ENCODE data around the gene GDF7.

The GDF7 gene

DNA sequence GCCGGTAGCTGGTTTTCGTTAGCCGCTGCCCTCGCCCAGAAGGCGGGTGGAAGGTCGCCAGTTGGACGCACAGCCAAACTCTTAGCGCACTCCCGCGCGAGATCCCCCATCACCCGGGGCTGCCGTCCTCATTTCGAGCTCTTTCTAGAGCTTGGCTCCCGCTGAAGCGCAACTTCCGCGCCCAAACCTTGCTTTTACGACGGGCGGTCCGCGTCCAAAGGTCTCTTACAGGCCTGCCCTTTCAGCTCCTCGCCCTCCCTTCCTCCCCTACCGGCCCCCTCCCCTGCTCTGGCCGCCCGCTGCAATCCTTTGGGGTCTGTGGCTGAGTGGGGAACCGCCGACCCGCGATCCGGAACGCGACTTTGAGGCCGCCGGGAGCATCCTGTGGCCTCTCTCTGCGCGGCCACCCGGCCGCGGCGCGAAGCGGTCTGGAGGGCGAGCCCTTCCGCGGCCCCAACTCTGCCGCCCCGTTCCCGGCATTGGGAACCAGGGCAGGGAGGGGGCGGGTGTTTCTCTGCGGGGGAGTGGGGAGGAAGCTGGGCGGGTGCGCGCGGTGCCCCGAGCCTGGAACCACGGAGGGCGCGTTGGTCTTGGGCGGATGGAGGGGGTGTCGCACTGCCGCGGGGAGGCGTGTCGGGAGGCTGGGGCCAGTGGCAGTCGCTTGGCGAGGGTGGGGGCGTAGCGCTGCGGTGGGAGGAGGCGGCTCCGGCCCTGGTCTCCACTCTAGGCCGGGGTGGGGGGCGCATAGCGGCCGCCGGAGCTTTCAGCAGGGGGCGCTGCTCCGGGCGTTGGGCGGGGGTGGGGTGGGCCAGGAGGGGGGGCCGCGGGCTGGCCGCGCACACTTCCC lies at the start of gene GDF7:
GDF7 (plus strand) TSS at position 841 of the 847 bp plus-strand sequence. CDS start 96 bp downstream, outside the sequence.
- no peak for TF ChIP-seq JUND (IDR thresholded peaks at IDR 0.05; ENCODE audit: low read depth)
- no peak for DNase-seq (ENCODE audit: low read depth in 1 of 2, low spot score in 1 of 2)
- in situ Hi-C loops (cut with HindIII; ENCODE audit: low pct_unique_long_range_greater_than_20kb, low sequenced_read_pairs): no loop called here

DNA sequence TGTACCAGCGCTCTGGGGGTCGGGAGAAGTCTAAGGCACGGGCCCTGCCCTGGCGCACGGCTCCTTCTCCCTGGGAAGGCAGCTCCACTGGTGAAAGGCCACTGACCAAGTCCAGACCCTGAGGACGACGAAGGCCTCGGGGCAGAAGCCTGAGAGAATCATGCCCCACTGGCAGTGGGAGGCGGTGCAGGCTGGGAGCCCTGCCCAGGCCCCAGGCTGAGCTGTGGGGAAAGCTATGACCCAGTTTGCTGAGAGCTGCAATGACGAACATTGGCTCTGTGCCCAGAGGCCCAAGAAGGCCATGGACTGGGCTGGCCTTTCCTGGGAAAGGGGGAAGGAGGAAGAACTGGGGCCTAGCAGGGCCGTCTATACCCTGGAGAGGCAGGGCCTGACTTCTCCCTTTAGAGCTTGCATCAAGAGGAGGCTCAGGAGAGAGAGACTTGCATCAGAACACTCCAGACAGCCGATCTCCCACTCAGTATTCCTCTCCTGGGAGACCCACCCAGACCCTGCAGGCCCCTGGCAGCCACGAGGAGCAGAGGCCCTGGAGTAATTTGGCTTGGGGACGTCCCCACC lies 49.0 kb upstream of the GDF7 start:
- no peak for TF ChIP-seq JUND (IDR thresholded peaks at IDR 0.05; ENCODE audit: low read depth)
- DNase-seq (ENCODE audit: low read depth in 1 of 2, low spot score in 1 of 2): peak; percentile 38 to 74
- in situ Hi-C loops (cut with HindIII; ENCODE audit: low pct_unique_long_range_greater_than_20kb, low sequenced_read_pairs): no loop called here

DNA sequence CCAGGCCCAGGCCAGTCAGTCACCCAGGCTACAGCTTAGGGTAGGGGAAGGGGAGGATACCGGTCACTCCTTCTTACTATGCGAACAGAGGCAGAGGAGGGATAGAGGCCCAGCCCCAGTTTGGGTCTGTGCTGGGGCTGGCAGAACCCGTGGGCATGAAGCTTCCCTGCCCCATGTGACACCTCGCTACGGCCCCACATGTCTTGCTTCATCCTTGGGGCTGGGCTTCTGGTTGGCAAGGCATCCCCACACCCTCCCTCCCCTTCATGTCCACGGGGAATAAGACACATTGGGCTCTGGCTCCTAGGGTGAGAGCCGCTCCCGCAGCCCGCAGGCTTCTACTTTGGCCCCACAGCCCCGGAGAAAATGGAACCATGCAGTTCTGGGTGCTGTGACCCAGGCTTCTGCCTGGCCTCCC lies 48.5 kb upstream of the GDF7 start:
- in situ Hi-C loops (cut with HindIII; ENCODE audit: low pct_unique_long_range_greater_than_20kb, low sequenced_read_pairs): no loop called here
- no peak for DNase-seq (ENCODE audit: low read depth in 1 of 2, low spot score in 1 of 2)
- no peak for TF ChIP-seq JUND (IDR thresholded peaks at IDR 0.05; ENCODE audit: low read depth)

DNA sequence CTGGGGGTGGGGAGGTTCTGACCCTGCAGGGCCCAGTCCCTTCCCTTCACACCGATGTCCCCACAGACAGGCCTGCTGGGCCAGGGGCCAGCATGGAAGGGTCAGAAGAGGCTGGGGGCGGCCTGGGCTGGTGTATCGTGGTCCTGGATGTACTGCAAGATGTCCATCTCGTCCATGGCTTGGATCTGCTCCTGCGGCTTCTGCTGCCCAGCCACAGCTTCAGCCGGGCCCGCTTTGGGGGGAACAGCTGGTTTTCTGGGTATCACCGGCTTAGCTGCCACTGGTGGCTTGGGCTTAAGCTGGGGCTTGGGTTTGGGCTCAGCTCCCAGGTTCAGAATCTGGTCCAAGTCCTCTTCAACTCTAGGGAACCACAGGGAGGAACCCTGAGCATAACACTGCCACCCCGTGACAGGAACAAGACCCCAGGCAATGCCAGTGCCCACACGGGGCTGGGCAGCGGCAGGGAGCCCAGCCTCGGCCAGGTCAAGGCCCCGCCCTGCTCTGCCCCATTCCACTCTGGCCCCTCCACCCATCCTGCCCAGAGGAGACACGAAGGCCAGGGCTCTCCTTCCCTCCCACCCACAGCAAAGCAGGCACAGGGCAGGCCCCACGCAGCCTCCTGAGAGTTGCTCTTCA lies 47.9 kb upstream of the GDF7 start:
- TF ChIP-seq JUND (IDR thresholded peaks at IDR 0.05; ENCODE audit: low read depth): no peak
- in situ Hi-C loops (cut with HindIII; ENCODE audit: low pct_unique_long_range_greater_than_20kb, low sequenced_read_pairs): no loop called here
- no peak for DNase-seq (ENCODE audit: low read depth in 1 of 2, low spot score in 1 of 2)

DNA sequence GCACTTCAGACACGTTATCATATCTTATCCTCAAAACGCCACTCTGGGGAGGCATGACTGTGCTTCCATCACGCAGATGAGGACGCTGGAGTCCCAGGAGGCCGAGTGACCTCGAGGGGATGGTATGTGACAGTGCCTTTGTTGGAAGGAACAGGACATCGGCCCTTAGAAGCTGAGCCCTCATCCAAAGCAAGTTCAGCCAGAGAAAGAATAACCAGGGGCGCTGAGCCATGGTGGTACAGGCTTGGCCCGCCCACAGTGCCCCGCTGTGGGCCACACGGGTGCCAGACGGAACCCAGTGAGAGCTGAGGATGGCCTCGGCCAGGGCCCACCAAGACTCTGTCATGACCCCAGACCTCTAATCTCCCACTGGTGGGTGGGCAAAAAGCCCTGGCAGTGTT lies 47.3 kb upstream of the GDF7 start:
- DNase-seq (ENCODE audit: low read depth in 1 of 2, low spot score in 1 of 2): no peak
- in situ Hi-C loops (cut with HindIII; ENCODE audit: low pct_unique_long_range_greater_than_20kb, low sequenced_read_pairs): no loop called here
- TF ChIP-seq JUND (IDR thresholded peaks at IDR 0.05; ENCODE audit: low read depth): no peak

DNA sequence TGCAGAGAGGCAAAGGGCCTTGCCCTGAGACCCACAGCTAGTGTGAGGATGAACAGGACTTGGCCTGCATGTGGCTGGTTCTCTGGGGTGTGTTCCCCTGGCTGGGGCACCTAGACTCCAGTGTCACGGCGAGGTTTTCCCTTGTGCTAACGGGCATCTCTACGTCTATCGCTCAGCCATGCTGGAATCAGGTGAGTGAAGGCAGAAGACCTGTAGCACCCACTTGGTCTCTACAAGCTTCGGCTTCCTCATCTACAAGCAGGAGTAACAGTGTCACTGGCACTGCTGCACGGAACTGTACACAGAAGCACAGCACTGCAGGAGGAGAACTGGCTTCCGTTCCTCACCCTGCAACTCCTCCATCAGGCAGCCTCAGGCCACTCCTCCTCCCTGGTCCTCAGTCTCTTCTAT lies 46.7 kb upstream of the GDF7 start:
- no peak for DNase-seq (ENCODE audit: low read depth in 1 of 2, low spot score in 1 of 2)
- in situ Hi-C loops (cut with HindIII; ENCODE audit: low pct_unique_long_range_greater_than_20kb, low sequenced_read_pairs): no loop called here
- no peak for TF ChIP-seq JUND (IDR thresholded peaks at IDR 0.05; ENCODE audit: low read depth)

DNA sequence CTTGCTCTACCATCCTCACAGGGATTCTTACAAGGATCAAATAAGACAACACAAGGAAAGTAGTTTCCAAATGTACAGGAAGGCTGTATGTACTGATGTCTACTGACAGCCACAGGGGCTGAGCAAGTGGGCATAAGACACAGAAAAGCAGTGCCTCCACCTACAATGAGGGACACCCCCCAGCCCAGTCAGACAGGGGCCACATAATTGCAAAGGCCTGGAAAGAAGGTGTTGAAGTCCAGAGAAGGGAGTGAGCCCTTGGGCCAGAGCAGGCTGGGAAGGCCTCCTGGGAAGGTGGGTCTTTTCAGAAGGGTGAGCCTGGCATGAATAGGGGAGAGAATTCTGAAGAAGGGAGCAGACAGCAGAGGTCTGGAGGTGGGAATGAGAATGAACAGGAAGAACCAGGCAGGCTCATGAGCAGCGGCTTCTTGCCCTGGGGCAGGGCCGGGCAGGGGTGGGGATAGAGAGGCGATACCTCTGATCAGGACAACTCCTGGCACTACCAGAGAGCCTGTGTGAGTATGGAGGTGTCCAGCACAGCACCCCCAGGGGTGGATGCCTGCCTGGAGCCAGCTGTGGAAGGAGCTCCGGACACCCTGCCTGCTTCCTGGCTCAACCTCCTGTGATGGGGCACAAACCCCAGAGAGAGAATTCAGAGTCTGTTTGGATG lies 46.1 kb upstream of the GDF7 start:
- in situ Hi-C loops (cut with HindIII; ENCODE audit: low pct_unique_long_range_greater_than_20kb, low sequenced_read_pairs): no loop called here
- DNase-seq (ENCODE audit: low read depth in 1 of 2, low spot score in 1 of 2): no peak
- TF ChIP-seq JUND (IDR thresholded peaks at IDR 0.05; ENCODE audit: low read depth): no peak

DNA sequence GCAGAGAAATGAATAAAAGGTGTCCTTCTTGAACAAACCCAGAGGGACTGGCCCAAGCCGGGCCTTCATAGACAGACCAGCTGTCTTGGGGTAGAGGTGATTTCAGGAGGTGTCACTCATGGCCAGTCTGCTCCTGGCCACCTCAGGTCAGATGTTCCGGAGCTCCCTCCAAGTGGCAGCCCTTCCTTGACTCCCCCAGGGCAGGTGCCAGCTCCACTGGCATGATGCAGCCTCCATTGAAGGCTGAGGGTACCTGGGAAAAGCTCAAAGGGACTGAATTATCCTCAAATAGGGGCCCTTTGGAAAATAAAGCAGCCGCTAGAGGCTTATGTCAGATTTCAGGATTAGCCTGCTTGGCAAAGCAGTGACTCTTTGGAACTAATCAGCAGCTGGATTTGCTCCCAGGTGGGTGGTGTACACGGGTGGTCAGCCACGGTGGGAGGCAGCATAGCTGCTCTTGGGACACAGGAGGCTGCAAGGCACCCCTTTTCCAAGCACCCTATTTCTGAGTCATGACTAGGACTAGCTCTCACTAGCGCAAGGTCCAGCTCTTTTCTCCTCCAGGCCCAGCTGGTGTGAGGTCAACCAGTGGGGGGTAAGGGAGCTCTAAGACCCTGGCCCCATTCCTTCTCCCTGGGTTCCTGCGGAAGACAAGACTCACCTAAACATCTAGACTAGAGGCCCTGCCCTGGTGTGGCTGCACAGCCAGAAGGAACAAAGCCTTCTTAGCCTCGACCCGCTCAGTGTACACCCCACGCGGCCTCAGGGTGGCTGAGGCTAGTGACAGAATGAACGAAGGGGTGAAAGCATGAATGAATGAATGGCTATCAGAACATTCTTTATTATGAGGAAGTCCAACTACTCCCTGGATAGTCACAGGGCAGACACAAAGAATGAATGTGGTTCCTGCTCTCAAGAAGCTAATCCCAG lies 45.3 kb upstream of the GDF7 start:
- no peak for TF ChIP-seq JUND (IDR thresholded peaks at IDR 0.05; ENCODE audit: low read depth)
- in situ Hi-C loops (cut with HindIII; ENCODE audit: low pct_unique_long_range_greater_than_20kb, low sequenced_read_pairs): no loop called here
- DNase-seq (ENCODE audit: low read depth in 1 of 2, low spot score in 1 of 2): no peak

DNA sequence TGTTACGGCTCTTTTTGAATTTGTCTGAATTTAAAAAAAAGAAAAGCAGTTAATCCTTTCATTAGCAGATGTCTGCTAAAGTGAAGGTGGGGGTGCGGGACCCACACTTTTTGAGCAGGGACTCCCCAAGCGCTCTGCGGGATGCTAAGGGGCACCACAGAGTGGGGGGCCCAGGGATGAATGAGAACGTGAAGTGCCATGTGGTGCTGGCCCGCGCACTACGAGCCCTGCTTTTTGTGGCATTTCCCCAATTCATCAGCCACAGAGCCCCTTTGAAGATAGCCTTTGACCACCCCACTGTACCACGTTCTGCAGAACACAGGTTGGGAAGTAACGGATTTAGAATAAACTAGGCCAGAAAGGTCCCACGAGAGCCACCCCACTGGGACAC lies 44.7 kb upstream of the GDF7 start:
- no peak for TF ChIP-seq JUND (IDR thresholded peaks at IDR 0.05; ENCODE audit: low read depth)
- DNase-seq (ENCODE audit: low read depth in 1 of 2, low spot score in 1 of 2): no peak
- in situ Hi-C loops (cut with HindIII; ENCODE audit: low pct_unique_long_range_greater_than_20kb, low sequenced_read_pairs): no loop called here

DNA sequence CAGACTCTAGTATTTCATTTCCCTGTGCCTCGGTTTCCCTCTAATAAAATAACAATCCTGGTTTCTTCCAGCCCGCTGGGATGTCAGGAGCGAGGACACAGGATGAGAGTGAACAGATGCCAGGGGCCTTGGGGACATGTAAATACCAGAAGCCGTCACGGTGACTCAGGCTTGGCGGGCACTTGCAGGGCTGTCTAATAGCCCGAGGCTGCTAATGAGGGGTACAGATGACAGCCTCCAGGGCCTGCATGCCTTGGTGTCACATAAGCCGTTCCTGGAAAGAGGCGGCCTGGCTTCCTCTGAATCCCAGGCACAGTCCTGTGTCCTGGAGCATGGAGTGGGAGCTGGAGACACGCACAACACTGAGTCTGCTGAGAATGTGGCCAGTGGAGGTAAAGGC lies 44.2 kb upstream of the GDF7 start:
- no peak for DNase-seq (ENCODE audit: low read depth in 1 of 2, low spot score in 1 of 2)
- no peak for TF ChIP-seq JUND (IDR thresholded peaks at IDR 0.05; ENCODE audit: low read depth)
- in situ Hi-C loops (cut with HindIII; ENCODE audit: low pct_unique_long_range_greater_than_20kb, low sequenced_read_pairs): no loop called here

DNA sequence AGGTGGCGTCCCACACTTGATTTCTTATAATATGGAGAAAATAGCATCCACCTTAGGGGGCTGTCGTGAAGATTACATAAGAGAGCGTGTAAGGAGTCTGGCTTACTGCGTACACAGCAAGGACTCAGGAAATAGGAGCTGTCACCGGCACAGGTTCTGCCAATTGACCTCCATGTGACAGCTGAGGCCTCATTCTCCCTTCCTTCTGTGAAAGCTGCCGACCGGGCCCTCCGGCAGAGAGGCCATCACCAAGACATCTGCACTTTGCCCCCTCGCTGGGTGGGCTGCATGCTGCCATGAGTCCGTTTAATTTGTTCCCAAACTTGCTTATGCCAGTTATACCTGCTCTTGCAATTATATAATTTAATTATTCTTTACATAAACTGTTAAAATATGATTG lies 43.7 kb upstream of the GDF7 start:
- in situ Hi-C loops (cut with HindIII; ENCODE audit: low pct_unique_long_range_greater_than_20kb, low sequenced_read_pairs): no loop called here
- DNase-seq (ENCODE audit: low read depth in 1 of 2, low spot score in 1 of 2): no peak
- TF ChIP-seq JUND (IDR thresholded peaks at IDR 0.05; ENCODE audit: low read depth): no peak

DNA sequence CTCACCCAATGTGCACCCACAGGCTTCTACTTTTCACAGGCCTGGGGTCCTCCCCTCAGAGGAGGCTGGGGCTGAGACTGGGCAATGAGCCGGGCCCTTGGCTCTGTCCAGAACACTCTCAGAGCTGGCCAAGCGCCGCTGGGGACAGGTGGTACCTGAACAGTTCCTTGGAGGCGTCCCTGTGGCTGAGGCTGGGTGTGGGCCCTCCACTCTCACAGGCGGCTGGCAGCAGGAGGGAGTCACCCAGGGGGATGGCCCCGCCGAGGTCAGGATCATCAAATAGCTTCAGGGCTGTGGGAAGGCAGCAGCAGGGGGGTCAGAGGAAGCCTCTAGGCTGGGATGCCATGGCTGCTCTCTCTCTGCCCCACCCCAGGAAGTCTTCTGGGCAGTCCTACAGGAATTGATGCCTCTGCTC lies 43.2 kb upstream of the GDF7 start:
- no peak for TF ChIP-seq JUND (IDR thresholded peaks at IDR 0.05; ENCODE audit: low read depth)
- DNase-seq (ENCODE audit: low read depth in 1 of 2, low spot score in 1 of 2): no peak
- in situ Hi-C loops (cut with HindIII; ENCODE audit: low pct_unique_long_range_greater_than_20kb, low sequenced_read_pairs): no loop called here
